HepG2 (cell line): ENCODE results near the gene SIX5. TPM values are rescaled to one million over a fixed set of nuclear protein-coding genes. Genes with fewer than 3 reads are reported as not detected.
A peak's percentile ranks its signal among the peaks of the same experiment; 100 is the strongest.

Experiments
- AGO1 ChIP-seq: fragments of 200-400 bp; formaldehyde crosslinking; IDR thresholded peaks from 2 replicates; pipeline ENCODE4 v1.6.1; 2017; ENCODE audit warnings: mild to moderate bottlenecking, low read depth, low read length, moderate library complexity; ENCODE audit not compliant: poor library complexity, severe bottlenecking
- FOXK2 ChIP-seq: fragments of 450-650 bp; IDR thresholded peaks from 2 replicates; pipeline ENCODE4 v1.6.1; 2016
- KDM1A ChIP-seq: IDR thresholded peaks from 2 replicates; pipeline ENCODE4 v1.6.1; 2016; ENCODE audit warnings: missing compliant biosample characterization
- PHB2 ChIP-seq: fragments of 450-650 bp; IDR thresholded peaks from 2 replicates; pipeline ENCODE4 v1.6.1; 2018; ENCODE audit not compliant: partially characterized antibody
- POLR2A ChIP-seq, 2 experiments: IDR thresholded peaks; 2 replicates each; pipeline ENCODE4 v1.6.1; 2011; ENCODE audit warnings: low read depth in 2 of 2, low read length in 2 of 2, mild to moderate bottlenecking in 1 of 2, moderate library complexity in 1 of 2; ENCODE audit not compliant: insufficient read depth in 1 of 2
- POLR2G ChIP-seq: fragments of 200-400 bp; formaldehyde crosslinking; IDR thresholded peaks from 2 replicates; pipeline ENCODE4 v1.6.1; 2018; ENCODE audit warnings: mild to moderate bottlenecking, low read depth, low read length, moderate library complexity
- SETDB1 ChIP-seq: sonication (generic); formaldehyde crosslinking; IDR thresholded peaks from 2 replicates; pipeline ENCODE4 v1.5.1; 2020; ENCODE audit warnings: missing genetic modification reagents, mild to moderate bottlenecking, borderline replicate concordance
- ZBTB8A ChIP-seq: sonication (generic); formaldehyde crosslinking; IDR thresholded peaks from 2 replicates; pipeline ENCODE4 v1.4.0; 2020; ENCODE audit warnings: mild to moderate bottlenecking, low read depth, missing genetic modification reagents, borderline replicate concordance
- ZKSCAN5 ChIP-seq: sonication (generic); formaldehyde crosslinking; IDR thresholded peaks from 2 replicates; pipeline ENCODE4 v1.5.1; 2020; ENCODE audit warnings: mild to moderate bottlenecking, missing genetic modification reagents
- ZNF10 ChIP-seq: sonication (generic); formaldehyde crosslinking; IDR thresholded peaks from 2 replicates; pipeline ENCODE4 v1.4.0; 2020; ENCODE audit warnings: mild to moderate bottlenecking, low read depth, missing genetic modification reagents, borderline replicate concordance
- ZNF749 ChIP-seq: sonication (generic); formaldehyde crosslinking; IDR thresholded peaks from 2 replicates; pipeline ENCODE4 v1.8.0; 2022; ENCODE audit warnings: mild to moderate bottlenecking, missing genetic modification reagents, moderate library complexity, borderline replicate concordance
- polyA plus RNA-seq, 8 experiments: library from polyadenylated mRNA; depleted of rRNA in 3 of 8; stranded (reverse) in 7 of 8; unstranded in 1 of 8; fragments of >200 nt; fragmentation: Illumina TruSeq in 4 of 8; extraction: Trizol in 4 of 8; gene quantifications; 2 replicates each; pipeline versions ENCODE4 v1.2.1 to v1.2.3, GENCODE V29; 2011 to 2016; ENCODE audit warnings: low read depth in 4 of 8, missing spikeins in 1 of 8, mixed read lengths in 1 of 8; ENCODE audit not compliant: insufficient read depth in 1 of 8
- total RNA-seq, 5 experiments: library from RNA; depleted of rRNA; stranded (reverse); fragments of >200 nt; fragmentation: Illumina TruSeq; extraction: Trizol; gene quantifications; 2 replicates each; pipeline ENCODE4 v1.2.3, GENCODE V29; 2016; ENCODE audit warnings: low read depth in 1 of 5
- TF ChIP-seq, protein P1 (sequence below): sonication (generic); formaldehyde crosslinking; IDR thresholded peaks from 2 replicates; pipeline ENCODE4 v1.4.0; 2020; ENCODE audit warnings: missing genetic modification reagents
- TF ChIP-seq, protein P2 (sequence below): sonication (generic); formaldehyde crosslinking; IDR thresholded peaks from 2 replicates; pipeline ENCODE4 v1.8.1; 2023; ENCODE audit warnings: mild to moderate bottlenecking, inconsistent platforms, moderate library complexity, missing genetic modification reagents, borderline replicate concordance
- TF ChIP-seq, protein P3 (sequence below): sonication (generic); formaldehyde crosslinking; conservative IDR thresholded peaks from 2 replicates; pipeline ENCODE4 v1.8.0; 2022; ENCODE audit warnings: mild to moderate bottlenecking, moderate library complexity, missing genetic modification reagents

The SIX5 gene
- total and polyA plus RNA-seq, 2 of the 13 experiments (the other 11 are each of a cell fraction or from before 2014, with no cell fraction given): 7.7 to 10.5 TPM

DNA sequence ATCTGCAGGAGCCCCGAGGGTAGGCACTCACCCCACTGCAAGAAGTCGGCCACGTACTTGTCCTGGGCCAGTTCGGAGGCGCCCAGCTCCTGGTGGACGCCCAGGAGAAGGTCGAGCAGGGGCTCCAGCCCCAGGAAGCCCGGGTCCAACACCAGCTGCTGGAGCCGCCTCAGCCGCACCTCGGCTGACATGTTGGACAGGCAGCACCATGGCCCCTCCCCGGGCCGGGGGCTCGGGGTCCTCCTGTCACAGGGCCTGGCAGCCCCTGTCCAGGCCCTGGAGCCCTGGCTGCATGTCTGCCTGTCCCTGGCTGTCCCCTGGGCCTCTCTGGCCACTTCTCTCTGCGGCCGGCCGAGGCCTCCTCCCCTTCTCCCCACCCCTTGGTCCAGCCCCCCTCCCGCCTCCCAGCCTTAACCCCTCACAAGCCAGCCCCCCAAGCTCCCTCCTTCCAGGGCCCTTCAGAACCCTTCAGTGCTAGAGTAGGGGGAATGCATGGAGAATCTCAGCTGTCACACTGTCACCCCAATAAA is 13.2 kb upstream of the SIX5 start, which contains the start of gene DMPK (continued):
- TF ChIP-seq, protein P1, sequence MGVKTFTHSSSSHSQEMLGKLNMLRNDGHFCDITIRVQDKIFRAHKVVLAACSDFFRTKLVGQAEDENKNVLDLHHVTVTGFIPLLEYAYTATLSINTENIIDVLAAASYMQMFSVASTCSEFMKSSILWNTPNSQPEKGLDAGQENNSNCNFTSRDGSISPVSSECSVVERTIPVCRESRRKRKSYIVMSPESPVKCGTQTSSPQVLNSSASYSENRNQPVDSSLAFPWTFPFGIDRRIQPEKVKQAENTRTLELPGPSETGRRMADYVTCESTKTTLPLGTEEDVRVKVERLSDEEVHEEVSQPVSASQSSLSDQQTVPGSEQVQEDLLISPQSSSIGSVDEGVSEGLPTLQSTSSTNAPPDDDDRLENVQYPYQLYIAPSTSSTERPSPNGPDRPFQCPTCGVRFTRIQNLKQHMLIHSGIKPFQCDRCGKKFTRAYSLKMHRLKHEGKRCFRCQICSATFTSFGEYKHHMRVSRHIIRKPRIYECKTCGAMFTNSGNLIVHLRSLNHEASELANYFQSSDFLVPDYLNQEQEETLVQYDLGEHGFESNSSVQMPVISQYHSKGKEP (CRISPR knock-in tag): no peak
- TF ChIP-seq AGO1 (peak; percentile 83), PHB2 (no peak), SETDB1 (CRISPR knock-in tag) (no peak), POLR2G (peak; percentile 48; the same call in 1 of the 2 replicates), ZKSCAN5 (CRISPR knock-in tag) (no peak), ZBTB8A (CRISPR knock-in tag) (no peak), ZNF10 (no peak), FOXK2 (no peak), KDM1A (CRISPR knock-in tag) (no peak), ZNF749 (no peak), POLR2A (IDR thresholded peaks at IDR 0.05; ENCODE audit: insufficient read depth in 1 of 2, low read depth in 2 of 2, low read length in 2 of 2) (0 out of 4 replicates have a peak, but pooled peaks of 1 of the 2 experiments have one; percentile 22)
- TF ChIP-seq, protein P2, sequence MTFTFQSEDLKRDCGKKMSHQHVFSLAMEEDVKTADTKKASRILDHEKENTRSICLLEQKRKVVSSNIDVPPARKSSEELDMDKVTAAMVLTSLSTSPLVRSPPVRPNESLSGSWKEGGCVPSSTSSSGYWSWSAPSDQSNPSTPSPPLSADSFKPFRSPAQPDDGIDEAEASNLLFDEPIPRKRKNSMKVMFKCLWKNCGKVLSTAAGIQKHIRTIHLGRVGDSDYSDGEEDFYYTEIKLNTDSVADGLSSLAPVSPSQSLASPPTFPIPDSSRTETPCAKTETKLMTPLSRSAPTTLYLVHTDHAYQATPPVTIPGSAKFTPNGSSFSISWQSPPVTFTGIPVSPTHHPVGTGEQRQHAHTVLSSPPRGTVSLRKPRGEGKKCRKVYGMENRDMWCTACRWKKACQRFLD (CRISPR knock-in tag): no peak
- TF ChIP-seq, protein P3, sequence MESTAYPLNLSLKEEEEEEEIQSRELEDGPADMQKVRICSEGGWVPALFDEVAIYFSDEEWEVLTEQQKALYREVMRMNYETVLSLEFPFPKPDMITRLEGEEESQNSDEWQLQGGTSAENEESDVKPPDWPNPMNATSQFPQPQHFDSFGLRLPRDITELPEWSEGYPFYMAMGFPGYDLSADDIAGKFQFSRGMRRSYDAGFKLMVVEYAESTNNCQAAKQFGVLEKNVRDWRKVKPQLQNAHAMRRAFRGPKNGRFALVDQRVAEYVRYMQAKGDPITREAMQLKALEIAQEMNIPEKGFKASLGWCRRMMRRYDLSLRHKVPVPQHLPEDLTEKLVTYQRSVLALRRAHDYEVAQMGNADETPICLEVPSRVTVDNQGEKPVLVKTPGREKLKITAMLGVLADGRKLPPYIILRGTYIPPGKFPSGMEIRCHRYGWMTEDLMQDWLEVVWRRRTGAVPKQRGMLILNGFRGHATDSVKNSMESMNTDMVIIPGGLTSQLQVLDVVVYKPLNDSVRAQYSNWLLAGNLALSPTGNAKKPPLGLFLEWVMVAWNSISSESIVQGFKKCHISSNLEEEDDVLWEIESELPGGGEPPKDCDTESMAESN (CRISPR knock-in tag): no peak
